Stimulated activated naive CD8-positive, alpha-beta T cell treated with anti-CD3 and anti-CD28 coated beads, Interleukin-15, Interleukin-2, amounts not matched to agents 100 U/mL and 50 U/mL, for 24 hours (primary cell): ENCODE data around the gene ACAA2.
"Not testable (repeated sequence)": the region's sequence is repeated elsewhere in the genome, so short reads cannot be mapped to it uniquely, and the experiment has no call there.

ENCODE experiments used
- ATAC-seq: fragments of 150-1000 bp; cut with Tn5 transposase; one replicate; pipeline ENCODE4 v1.10.0; 2021
- DNase-seq: peaks from one replicate; pipeline ENCODE4 v3.0.0; 2021

ACAA2 gene

DNA sequence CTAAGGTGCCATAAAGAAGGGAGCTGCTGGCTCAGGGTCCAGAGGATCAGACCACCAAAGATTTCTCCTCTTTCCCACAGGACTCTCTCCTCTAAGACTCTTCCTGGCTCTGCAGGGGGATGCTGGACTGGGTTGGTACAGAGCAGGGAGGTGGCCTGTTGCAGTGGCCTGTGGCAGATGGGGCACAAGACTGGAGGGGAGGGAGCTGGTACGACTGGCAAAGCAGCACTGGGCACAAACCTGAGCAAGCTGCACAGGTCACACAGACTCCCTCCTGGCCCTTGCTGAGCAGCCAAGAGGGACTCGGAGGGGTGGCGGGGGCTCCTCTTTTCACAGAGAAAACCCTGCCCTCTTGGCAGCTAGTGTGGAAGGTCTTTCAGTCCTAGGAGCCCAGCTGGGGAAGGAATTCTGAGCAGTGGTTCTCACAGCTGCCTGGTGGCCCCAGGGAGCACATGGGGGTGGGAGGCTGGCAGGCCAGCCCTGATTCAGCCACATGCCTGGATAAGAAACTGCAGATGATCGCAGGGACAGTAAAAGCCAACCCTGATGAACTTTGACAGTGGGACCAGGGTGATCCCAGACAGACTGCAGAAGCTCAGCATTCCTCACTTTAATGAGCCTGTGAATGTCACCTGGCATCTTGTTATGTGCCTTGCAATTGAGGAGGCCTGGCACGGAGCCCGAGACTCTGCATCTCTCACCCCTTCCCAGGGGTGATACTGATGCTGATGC is 32.5 kb upstream of the ACAA2 start:
- no peak for ATAC-seq

GRCh38 chr18:49844903-49845302 is 31.6 kb upstream of the ACAA2 start:
- ATAC-seq (no peak), DNase-seq (no peak)

More for the DNA sequence above, 32.5 kb upstream of the ACAA2 start:
- no peak for DNase-seq

DNA sequence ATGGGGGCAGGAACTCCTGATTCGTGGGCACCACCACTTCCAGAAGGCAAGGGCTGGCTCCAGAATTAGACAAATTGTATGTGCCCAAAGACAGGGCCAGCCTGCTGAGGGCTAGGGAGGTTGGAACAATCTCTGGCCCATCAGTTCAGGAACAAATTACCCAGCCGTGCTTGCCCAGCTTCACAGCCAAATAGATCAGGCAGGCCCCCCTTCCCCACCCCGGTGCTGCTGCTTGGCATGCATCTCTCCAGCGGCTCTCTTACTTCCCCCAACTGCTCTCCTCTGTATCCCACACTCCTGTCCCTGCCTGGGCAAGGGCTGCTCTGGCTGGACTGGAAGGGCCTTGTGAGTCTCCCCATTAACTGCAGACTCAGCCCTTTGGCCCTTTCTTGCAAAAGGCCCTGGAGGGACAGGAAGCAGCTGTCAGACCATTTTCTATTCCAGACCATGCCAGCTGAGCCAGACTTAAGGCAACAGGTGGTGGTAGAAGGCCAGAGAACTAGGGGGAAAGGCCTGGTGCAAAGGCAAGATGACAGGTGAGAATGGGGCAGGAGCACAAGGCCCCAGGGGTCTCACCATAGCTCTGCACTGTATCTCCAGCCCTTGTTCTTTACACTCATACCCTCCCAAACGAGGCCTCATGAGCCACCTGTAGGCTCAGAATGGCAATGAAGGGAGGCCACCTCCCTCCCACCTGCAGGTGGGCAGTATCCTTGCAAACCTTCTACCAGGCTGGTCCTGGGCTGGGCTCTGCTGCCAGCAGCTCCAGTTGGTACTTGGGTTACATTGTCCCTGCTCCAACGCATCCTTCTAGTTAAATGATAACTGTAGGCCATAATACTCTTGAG is 30.7 kb upstream of the ACAA2 start:
- ATAC-seq (no peak), DNase-seq (no peak)

GRCh38 chr18:49843131-49843530 is 29.8 kb upstream of the ACAA2 start:
- ATAC-seq, result no peak
- DNase-seq, result no peak

DNA sequence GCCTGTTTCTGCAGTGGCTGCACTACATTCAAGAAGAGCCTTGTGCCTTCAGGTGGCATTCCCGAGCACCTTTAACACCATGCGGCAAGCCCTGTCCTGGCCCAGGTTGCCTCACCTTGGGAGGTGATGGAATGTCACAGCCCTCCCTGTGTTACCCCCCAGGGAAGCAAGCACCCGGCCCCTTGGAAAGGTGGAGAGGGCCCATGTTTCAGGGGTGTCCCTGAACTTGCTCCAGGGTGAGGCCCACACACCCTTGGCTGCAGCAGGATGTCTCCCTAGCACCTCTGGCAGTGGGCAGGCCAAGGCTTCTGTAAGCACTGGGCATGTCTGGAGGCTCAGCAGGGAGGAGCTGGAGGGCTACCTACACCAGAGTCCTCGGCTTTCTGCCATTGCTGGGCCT is 29.3 kb upstream of the ACAA2 start:
- no peak for ATAC-seq

GRCh38 chr18:49841236-49842217 is 28.2 kb upstream of the ACAA2 start:
- DNase-seq, result no peak
- ATAC-seq, result no peak

More for the DNA sequence above, 29.3 kb upstream of the ACAA2 start:
- no peak for DNase-seq

GRCh38 chr18:49839012-49839411 is 25.7 kb upstream of the ACAA2 start:
- DNase-seq, result no peak
- ATAC-seq, result no peak

- ATAC-seq, result no peak
- DNase-seq, result no peak
Observed at GRCh38 chr18:49838381-49838780, 25.0 kb upstream of the ACAA2 start.

GRCh38 chr18:49837889-49838288 is 24.6 kb upstream of the ACAA2 start:
- DNase-seq (no peak), ATAC-seq (no peak)

DNA sequence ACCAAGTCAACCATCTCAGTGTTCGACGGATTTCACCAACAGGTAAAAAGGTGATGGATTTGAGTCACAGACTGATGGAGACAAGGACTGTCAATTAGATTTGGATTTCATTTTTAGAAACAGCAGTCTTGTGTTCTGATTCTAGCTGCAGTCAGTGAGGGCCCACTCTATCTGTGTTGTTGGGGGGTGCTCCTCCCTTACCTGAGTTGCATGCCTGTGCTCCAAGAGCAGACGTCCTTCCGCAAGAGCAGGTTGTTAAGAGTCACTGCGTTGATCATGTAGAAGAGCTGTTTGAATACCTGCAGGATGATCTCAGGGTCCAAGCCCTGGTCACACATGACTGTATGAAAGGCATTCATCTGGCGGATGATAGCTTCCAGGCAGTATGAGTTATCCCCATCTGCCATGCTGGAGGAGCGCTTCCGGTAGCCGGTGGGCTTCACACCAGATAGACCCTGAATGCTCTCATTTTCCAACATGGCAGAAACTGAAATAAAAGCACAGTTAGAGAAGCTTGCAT is 24.0 kb upstream of the ACAA2 start:
- not testable (repeated sequence) for ATAC-seq, DNase-seq

GRCh38 chr18:49835405-49835804 is 22.1 kb upstream of the ACAA2 start:
- no peak for ATAC-seq
- DNase-seq, result no peak

- DNase-seq (no peak), ATAC-seq (no peak)
Observed at GRCh38 chr18:49834258-49834657, 20.9 kb upstream of the ACAA2 start.

GRCh38 chr18:49833814-49834213 is 20.5 kb upstream of the ACAA2 start:
- DNase-seq, result no peak
- no peak for ATAC-seq

DNA sequence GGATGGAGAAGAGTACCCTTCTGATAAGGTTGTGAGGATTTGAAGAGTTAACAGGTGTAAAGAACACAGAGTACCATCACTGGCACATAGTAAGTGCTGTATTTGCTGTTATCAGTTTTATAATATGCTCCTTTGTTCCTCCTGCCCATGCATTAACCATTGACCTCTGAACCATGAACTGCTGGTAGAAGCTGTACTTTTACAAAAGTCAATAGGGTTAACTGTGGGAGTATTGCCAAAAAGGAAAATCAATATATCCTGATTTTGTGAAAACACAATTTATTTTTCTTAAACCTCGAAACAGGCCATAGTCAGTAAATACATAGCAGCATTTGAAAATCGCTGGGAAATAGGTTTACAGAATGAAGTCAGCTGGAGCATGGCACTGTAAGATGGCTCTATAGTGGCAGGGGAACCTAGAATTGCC is 18.9 kb upstream of the ACAA2 start:
- DNase-seq (no peak), ATAC-seq (no peak)

DNA sequence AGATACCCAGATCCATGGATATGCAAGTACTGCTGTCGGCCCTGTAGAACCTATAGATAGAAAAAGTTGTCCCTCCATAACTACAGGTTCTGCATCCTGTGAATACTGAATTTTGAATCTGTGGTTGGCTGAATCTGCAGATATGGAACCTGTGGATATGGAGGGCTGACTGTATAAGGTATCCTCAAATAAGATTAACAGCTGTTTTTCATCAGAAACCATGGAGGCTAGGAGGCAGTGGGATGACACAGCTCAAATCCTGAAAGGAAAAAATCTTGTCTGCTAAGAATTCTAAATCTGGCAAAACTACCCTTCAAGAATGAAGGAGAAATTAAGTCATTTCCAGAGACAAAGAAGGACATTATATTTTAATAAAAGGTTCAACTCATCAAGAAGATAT is 14.7 kb upstream of the ACAA2 start:
- ATAC-seq (no peak), DNase-seq (no peak)

GRCh38 chr18:49819823-49820671 is 6.7 kb upstream of the ACAA2 start:
- ATAC-seq (peak; percentile 84), DNase-seq (peak; percentile 42)

- ATAC-seq, result no peak
- no peak for DNase-seq
Observed at GRCh38 chr18:49819071-49819662, 5.8 kb upstream of the ACAA2 start.

GRCh38 chr18:49817947-49818346 is 4.6 kb upstream of the ACAA2 start:
- ATAC-seq (no peak), DNase-seq (no peak)

DNA sequence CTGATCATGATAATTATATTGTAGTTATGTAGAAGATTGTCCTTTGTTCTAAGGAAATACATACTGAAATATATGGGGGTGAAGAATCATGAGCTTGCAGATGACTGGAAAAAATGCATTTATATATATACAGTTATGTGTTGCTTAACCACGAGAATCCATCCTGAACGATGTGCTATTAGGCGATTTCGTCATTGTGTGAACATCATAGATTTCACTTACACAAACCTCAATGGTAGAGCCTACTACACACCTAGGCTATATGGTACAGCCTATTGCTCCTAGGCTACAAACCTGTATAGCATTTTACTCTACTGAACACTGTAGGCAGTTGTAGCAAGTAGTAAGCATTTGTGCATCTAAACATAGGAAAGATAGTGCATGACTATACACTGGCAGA is 2.6 kb upstream of the ACAA2 start:
- DNase-seq, result no peak
- no peak for ATAC-seq

GRCh38 chr18:49814147-49814499 is 790 bp upstream of the ACAA2 start:
- ATAC-seq (peak; percentile 60), DNase-seq (peak; percentile 72)

- no peak for DNase-seq
- ATAC-seq, result no peak
Observed at GRCh38 chr18:49813069-49813318, 339 bp downstream of the ACAA2 start.
